Measurements from ENCODE around the gene ZEB1.

ZEB1 gene

GRCh38 chr10:31368724-31369123 is 49.7 kb downstream of the ZEB1 start:
- TF ChIP-seq ZFX (IDR thresholded peaks at IDR 0.05) (no peak), CTCF (conservative IDR thresholded peaks at IDR 0.05) (no peak)
- H3K27ac ChIP-seq = no peak overlapping the region

- H3K27ac ChIP-seq = no peak overlapping the region
- TF ChIP-seq ZFX (IDR thresholded peaks at IDR 0.05) (no peak), CTCF (conservative IDR thresholded peaks at IDR 0.05) (no peak)
Measured at GRCh38 chr10:31372439-31372838, 53.4 kb downstream of the ZEB1 start.

GRCh38 chr10:31374146-31374696 is 55.2 kb downstream of the ZEB1 start:
- TF ChIP-seq CTCF (conservative IDR thresholded peaks at IDR 0.05) (no peak), ZFX (IDR thresholded peaks at IDR 0.05) (no peak)
- H3K27ac ChIP-seq = no peak overlapping the region

GRCh38 chr10:31381171-31381570 is 62.2 kb downstream of the ZEB1 start:
- no peak for TF ChIP-seq CTCF (conservative IDR thresholded peaks at IDR 0.05)
- no peak for TF ChIP-seq ZFX (IDR thresholded peaks at IDR 0.05)
- H3K27ac ChIP-seq = no peak overlapping the region

- TF ChIP-seq CTCF (conservative IDR thresholded peaks at IDR 0.05) = no peak
- no peak for TF ChIP-seq ZFX (IDR thresholded peaks at IDR 0.05)
Measured at GRCh38 chr10:31381766-31382316, 62.8 kb downstream of the ZEB1 start.

GRCh38 chr10:31383810-31384588 is 65.0 kb downstream of the ZEB1 start:
- TF ChIP-seq ZFX (IDR thresholded peaks at IDR 0.05) = no peak
- no peak for TF ChIP-seq CTCF (conservative IDR thresholded peaks at IDR 0.05)

More at GRCh38 chr10:31381766-31382316, 62.8 kb downstream of the ZEB1 start:
- H3K27ac ChIP-seq = no peak overlapping the region

GRCh38 chr10:31384589-31384949 is 65.6 kb downstream of the ZEB1 start:
- H3K27ac ChIP-seq = no peak overlapping the region
- TF ChIP-seq ZFX (IDR thresholded peaks at IDR 0.05) (no peak), CTCF (conservative IDR thresholded peaks at IDR 0.05) (no peak)

More at GRCh38 chr10:31383810-31384588, 65.0 kb downstream of the ZEB1 start:
- H3K27ac ChIP-seq = no peak overlapping the region
